ENCODE results near the gene GRM5.
"Not testable (repeated sequence)": the region's sequence is repeated elsewhere in the genome, so short reads cannot be mapped to it uniquely, and the experiment has no call there.

The GRM5 gene

DNA sequence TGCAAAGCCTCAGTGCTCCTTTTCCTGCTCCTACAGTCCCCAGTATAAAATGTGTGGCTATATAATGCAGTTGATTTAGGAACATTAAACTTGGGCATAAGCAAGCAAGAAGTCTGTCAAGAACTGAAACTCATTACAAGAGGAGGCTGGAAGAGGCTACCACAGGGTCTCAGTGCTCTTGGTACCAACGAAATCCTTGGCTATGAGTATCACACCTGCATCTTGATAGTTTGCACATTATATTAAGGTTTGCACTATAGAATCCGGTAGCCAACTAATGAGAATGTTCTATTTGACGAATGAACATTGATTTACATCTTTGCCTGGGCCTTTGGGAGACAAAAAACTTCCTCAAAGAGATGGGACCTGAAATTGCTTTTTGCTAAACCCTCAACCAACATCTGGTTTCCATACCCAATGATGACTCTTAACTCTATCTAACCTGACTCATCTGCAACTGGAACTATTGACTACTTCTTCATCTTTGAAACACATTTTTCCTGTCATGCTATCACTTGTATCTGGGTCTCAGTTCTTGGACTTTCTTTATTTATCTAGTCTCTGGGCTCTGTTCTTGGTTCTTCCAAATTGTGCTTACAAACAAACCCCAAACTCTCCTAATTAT lies 521.0 kb downstream of the GRM5 start:
- H3K27me3 Mint-ChIP-seq: no peaks in the 10 kb centered on the region
- H3K27ac Mint-ChIP-seq: no peak overlapping the region
- no peaks in the 10 kb centered on the region for H3K36me3 Mint-ChIP-seq
- H3K9me3 Mint-ChIP-seq (ENCODE audit: low read depth): no peaks in the 10 kb centered on the region
- H3K4me1 Mint-ChIP-seq (ENCODE audit: low read depth): peaks cover 3% of the 10 kb centered on the region
- H3K4me3 Mint-ChIP-seq: no peak overlapping the region

DNA sequence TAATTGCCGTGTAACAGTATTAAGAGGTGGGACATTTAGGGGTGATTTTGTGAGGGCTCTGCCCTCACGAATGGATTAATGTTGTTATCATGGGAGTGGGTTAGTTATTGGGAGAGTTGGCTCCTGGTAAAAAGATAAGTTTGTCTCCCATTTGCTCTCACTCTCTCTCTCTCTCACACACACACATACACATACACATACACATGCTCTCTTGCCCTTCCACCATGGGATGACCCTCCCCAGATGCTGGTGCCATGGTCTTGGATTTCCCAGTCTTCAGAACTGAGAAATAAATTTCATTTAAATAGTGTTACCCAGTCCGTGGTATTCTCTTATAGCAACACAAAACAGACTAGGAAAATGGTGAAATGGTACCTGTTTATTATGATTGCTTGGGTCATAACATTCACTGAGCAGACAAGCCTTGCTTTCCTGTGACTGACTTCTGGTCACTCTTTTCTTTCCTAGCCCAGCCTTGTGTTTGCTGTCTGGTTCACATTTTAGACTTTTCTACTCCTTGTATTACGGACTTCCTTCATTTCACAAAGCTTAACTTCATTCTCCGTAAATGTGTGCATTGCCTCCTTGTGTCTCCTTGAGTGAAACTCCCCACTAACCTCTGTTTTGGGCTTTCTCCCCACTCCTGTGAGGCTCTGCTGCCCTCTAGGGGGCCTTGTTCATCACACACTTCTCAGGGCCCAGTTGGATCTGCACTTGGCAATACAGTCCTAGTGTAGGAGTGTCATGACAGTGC lies 521.7 kb downstream of the GRM5 start:
- Mint-ChIP-seq H3K4me1 (ENCODE audit: low read depth) (peaks cover 3% of the 10 kb centered on the region), H3K27ac (no peak overlapping the region), H3K4me3 (no peak overlapping the region)

DNA sequence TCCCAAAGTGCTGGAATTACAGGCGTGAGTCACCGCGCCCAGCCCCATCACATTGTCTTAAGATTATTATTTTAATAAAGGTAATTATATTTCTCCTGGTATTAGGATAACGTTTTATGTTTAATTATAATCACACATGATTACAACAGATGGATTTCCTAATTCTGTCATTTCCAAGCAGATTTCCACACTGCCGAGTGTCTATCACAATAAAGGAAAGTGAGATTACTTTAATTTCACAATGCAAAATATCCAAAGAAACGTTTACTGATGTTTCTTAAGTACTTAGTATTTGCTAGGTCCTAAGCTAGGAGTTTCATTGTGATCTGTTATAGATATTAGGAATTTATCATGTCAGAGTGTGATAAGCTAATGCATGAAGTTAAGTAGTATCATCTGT lies 524.8 kb downstream of the GRM5 start:
- Mint-ChIP-seq H3K4me1 (ENCODE audit: low read depth) (peaks cover 7% of the 10 kb centered on the region), H3K27ac (no peak overlapping the region), H3K4me3 (no peak overlapping the region), H3K36me3 (no peaks in the 10 kb centered on the region), H3K27me3 (no peaks in the 10 kb centered on the region), H3K9me3 (ENCODE audit: low read depth) (no peaks in the 10 kb centered on the region)

More for the DNA sequence above, 521.7 kb downstream of the GRM5 start:
- H3K27me3 Mint-ChIP-seq: no peaks in the 10 kb centered on the region
- no peaks in the 10 kb centered on the region for H3K9me3 Mint-ChIP-seq (ENCODE audit: low read depth)
- H3K36me3 Mint-ChIP-seq: no peaks in the 10 kb centered on the region

DNA sequence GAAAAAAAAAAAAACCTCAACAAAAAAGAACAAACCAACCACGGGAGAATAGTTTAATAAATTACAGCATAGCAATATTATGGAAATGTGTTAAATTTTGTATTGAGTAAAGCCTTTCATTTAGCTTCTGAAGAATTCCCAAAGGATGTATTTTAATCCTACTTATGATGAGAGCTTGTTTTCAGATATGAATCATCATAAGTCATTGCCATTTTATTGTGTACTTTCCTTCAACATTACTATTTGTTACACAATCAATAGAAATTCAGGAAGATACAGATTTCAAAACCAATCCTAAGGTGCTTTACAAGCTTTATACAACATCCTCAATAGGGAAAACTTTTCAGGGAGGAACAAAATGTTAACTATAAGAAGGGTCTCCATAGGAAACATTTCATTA lies 527.7 kb downstream of the GRM5 start:
- Mint-ChIP-seq H3K27me3 (peaks cover 1% of the 10 kb centered on the region), H3K4me3 (no peak overlapping the region), H3K36me3 (no peaks in the 10 kb centered on the region), H3K9me3 (ENCODE audit: low read depth) (no peaks in the 10 kb centered on the region), H3K4me1 (ENCODE audit: low read depth) (peaks cover 4% of the 10 kb centered on the region), H3K27ac (no peak overlapping the region)

DNA sequence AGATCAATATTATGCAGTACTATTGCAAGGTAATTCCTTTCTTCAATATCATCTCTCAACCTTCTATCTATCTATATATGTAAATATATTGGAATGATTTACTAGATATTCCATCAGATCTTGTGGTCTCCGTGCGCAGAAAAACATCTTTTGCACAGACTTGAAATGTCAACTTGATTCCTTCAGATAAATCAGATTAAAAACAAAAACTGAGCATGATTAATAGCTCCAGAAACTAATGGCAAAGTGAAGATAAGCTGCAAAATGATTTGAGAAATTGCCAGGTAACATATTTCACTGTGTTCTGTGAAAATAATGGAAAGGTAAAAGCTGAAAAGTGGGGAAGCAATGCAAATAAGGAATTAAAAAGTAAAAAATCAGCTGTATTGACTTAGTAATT lies 528.2 kb downstream of the GRM5 start:
- Mint-ChIP-seq H3K4me3 (no peak overlapping the region), H3K36me3 (no peaks in the 10 kb centered on the region), H3K9me3 (ENCODE audit: low read depth) (no peaks in the 10 kb centered on the region), H3K27ac (no peak overlapping the region), H3K27me3 (peaks cover 1% of the 10 kb centered on the region), H3K4me1 (ENCODE audit: low read depth) (peaks cover 4% of the 10 kb centered on the region)

DNA sequence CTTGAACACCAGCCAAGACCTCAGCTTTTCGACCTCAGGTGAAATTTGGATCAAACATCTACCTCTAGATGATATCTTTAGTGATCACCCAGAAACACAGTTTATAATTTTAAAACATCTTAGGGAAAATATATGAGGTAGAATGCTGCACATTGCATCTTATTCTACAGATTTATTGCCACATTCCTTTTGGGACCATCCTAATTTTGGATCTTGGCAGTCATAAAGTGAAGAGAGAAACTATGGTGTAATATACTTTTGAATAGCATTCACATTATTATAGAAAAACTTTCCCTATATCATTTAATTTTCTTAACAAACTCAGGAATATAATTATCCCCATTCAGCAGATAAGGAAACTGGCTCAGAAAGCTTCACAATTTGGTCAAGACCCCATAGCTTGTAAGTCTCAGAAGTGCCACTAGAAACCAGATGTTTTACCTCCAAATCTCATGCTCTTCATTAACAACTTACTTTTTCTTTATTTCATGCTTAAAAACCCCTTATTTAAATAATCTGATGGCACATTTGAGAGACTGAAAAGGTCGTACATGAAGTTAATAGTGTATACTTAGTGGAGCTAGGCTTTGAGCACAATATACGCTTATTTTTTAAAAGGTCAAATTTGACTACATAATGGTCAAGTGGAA lies 529.0 kb downstream of the GRM5 start:
- peaks cover 4% of the 10 kb centered on the region for H3K4me1 Mint-ChIP-seq (ENCODE audit: low read depth)
- no peaks in the 10 kb centered on the region for H3K36me3 Mint-ChIP-seq
- H3K27me3 Mint-ChIP-seq: peaks cover 1% of the 10 kb centered on the region
- no peaks in the 10 kb centered on the region for H3K9me3 Mint-ChIP-seq (ENCODE audit: low read depth)
- no peak overlapping the region for H3K27ac Mint-ChIP-seq
- H3K4me3 Mint-ChIP-seq: no peak overlapping the region

DNA sequence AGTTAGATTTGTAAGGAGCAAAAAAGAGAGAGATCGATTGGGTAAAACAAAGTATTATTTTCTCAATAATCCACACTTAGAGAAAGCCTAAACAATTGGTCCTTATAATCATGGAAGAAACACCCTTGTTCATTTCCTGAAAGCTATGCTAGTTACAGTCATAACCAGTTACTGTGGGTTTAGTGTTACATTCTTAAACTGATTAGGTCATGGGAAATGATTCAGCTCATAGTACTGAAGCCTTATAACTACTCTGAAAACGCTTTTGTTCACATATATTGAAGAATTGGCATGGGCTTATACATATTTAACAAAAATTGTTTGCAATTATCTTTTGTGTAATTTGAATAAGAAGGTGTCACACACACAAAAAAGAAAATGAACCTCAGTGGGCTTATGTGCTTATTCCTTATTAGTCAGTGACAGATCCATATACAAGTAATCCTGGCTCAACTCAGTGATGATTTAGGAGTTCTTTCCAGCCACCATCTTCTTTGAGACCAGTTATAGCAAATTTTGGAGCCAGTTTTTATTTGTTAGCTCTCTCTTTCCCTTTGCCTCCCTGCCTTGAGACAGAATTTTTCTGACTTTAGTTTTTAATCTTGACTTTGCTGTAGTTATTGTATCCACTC lies 529.8 kb downstream of the GRM5 start:
- no peaks in the 10 kb centered on the region for H3K9me3 Mint-ChIP-seq (ENCODE audit: low read depth)

DNA sequence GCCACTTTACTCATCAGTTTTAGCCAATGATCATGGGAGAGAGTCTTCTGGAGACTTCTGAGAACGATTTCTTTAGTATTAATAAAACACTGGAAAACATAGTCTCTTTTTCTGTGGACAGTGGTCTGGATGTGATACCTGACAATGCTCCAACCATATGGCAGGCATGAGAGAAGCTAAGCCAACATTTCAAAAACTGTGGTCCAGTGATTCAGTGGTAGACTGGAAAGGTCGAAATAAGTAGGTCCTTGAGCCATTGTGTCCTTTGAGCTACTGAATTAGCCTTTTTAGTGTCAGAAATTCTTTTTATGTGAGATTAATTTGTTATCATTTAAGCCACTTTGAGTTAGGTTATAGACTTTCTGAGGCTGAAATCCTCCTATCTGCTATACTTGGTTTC lies 530.5 kb downstream of the GRM5 start:
- Mint-ChIP-seq H3K9me3 (ENCODE audit: low read depth) (no peaks in the 10 kb centered on the region), H3K4me3 (no peak overlapping the region), H3K36me3 (no peaks in the 10 kb centered on the region), H3K27ac (no peak overlapping the region), H3K27me3 (peaks cover 1% of the 10 kb centered on the region), H3K4me1 (ENCODE audit: low read depth) (peaks cover 4% of the 10 kb centered on the region)

More for the DNA sequence above, 529.8 kb downstream of the GRM5 start:
- Mint-ChIP-seq H3K27me3 (peaks cover 1% of the 10 kb centered on the region), H3K27ac (no peak overlapping the region), H3K4me1 (ENCODE audit: low read depth) (peaks cover 4% of the 10 kb centered on the region), H3K4me3 (no peak overlapping the region), H3K36me3 (no peaks in the 10 kb centered on the region)

DNA sequence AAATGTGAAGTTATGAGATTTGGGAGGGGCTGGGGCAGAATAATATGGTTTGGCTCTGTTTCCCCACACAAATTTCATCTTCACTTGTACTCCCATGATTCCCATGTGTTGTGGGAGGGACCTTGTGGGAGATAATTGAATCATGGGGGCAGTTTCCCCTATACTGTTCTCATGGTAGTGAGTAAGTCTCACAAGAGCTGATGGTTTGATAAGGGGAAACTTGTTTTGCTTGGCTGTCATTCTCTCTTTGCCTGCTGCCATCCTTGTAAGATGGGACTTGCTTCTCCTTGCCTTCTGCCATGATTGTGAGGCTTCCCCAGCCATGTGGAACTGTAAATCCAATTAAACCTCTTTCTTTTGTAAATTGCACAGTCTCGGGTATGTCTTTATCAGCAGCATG lies 531.1 kb downstream of the GRM5 start:
- not testable (repeated sequence) for H3K4me1 Mint-ChIP-seq (ENCODE audit: low read depth); H3K9me3 Mint-ChIP-seq (ENCODE audit: low read depth); H3K27me3 Mint-ChIP-seq; H3K27ac Mint-ChIP-seq; H3K36me3 Mint-ChIP-seq; H3K4me3 Mint-ChIP-seq

DNA sequence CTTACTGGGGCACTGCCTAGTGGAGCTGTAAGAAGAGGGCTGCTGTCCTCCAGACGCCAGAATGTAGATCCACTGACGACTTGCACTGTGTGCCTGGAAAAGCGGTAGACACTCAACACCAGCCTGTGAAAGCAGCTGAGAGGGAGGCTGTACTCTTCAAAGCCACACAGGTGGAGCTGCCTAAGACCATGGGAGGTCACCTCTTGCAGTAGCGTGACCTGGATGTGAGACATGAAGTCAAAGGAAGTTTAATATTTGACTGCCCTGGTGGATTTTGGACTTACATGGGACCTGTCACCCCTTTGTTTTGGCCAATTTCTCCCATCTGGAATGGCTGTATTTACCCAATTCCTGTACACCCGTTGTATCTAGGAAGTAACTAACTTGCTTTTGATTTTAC lies 531.6 kb downstream of the GRM5 start:
- H3K27ac Mint-ChIP-seq: no peak overlapping the region
- no peak overlapping the region for H3K4me3 Mint-ChIP-seq
- H3K36me3 Mint-ChIP-seq: no peaks in the 10 kb centered on the region
- H3K9me3 Mint-ChIP-seq (ENCODE audit: low read depth): no peaks in the 10 kb centered on the region
- peaks cover 4% of the 10 kb centered on the region for H3K4me1 Mint-ChIP-seq (ENCODE audit: low read depth)
- H3K27me3 Mint-ChIP-seq: peaks cover 1% of the 10 kb centered on the region

DNA sequence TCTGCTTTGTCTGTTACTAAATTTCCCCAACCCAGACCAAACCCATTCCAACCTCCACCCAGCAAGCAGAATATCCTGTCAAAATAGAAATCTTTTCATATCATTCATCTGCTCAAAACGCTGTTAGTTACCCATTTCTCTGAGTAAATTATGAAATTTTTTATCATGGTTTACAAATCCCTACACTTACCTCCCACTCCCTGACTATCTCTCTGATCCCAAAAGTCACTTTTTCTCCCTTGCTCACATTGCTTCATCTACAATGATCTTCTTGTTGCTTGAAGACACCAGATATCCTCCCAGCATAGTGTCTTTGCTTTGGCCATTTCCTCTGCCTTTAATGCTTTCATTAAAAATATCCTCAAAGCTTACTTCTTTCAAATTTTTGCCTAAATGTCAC lies 532.8 kb downstream of the GRM5 start:
- H3K9me3 Mint-ChIP-seq (ENCODE audit: low read depth): no peaks in the 10 kb centered on the region
- peaks cover 4% of the 10 kb centered on the region for H3K4me1 Mint-ChIP-seq (ENCODE audit: low read depth)
- no peak overlapping the region for H3K4me3 Mint-ChIP-seq
- no peak overlapping the region for H3K27ac Mint-ChIP-seq
- H3K36me3 Mint-ChIP-seq: no peaks in the 10 kb centered on the region
- peaks cover 1% of the 10 kb centered on the region for H3K27me3 Mint-ChIP-seq

DNA sequence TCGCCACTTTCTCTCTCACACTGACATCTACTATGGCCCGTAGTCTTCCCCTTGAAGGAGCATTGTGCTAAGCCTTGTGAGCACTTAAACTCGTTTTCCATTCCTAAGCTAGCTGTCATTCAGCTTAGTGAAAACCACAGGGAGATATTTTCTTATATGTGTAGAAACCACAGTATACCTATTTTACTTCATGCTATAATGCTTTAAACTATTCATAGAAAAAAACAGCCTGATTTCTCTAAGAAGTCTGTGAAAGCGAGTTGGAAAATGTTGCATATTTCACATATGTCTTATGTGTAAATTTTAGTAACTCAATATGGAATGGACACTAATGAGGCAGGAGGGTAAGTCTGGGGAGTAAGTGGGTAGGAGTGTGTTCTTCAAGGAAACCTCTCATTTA lies 534.0 kb downstream of the GRM5 start:
- Mint-ChIP-seq H3K27ac (no peak overlapping the region), H3K27me3 (peaks cover 3% of the 10 kb centered on the region), H3K36me3 (peaks cover 6% of the 10 kb centered on the region), H3K4me3 (no peak overlapping the region), H3K4me1 (ENCODE audit: low read depth) (peaks cover 4% of the 10 kb centered on the region), H3K9me3 (ENCODE audit: low read depth) (no peaks in the 10 kb centered on the region)

DNA sequence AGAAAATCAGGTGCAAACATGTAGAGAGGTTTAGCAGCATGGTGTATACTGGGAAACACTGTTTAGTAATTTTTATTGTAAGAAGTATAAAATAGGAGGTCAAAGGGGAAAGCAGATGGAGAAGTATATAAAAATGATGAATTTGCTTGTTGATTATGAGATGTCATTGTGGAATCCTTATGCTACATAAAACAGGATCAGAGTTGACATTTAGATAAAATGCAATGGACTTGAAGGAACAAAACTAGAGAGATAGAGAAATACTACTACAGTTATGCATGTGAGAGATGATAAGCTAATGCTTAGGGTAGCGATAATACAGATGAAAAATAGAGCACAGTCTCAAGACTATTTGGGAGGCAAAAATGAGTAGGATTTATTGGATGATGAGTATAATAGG lies 536.4 kb downstream of the GRM5 start:
- Mint-ChIP-seq H3K4me3 (no peak overlapping the region), H3K9me3 (ENCODE audit: low read depth) (no peaks in the 10 kb centered on the region), H3K27ac (no peak overlapping the region), H3K4me1 (ENCODE audit: low read depth) (no peaks in the 10 kb centered on the region), H3K36me3 (peaks cover 6% of the 10 kb centered on the region), H3K27me3 (peaks cover 2% of the 10 kb centered on the region)

DNA sequence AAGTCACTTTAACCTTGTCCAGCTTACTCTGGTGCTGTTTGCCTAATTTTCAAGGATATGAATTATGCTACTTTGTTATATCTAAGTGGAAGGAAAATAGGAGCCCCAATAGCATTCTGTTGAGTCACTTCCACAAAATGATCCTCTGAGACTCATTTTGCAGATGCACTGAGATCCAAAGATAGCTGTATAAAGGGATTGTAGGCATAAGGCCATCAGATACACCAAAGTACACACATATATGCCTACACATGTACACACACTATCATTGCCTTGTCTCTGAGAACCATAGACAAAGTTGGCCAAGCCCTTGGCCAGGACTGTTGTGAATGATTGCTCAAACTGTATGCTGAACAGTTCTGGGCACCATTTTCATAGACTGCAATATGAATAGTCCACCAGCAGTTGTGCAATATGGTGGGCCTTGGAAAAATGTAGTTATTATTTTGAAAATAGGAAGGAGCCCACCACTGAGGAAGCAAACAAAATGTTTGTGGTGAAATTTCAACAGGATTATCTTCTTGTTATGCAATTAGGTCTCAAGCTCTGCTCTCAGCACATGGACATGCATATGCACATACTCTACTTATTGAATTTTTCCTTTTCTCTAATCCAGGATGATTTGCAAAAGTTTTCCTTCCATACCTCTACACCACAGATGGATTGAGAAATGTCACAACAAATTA lies 542.3 kb downstream of the GRM5 start:
- Mint-ChIP-seq H3K9me3 (ENCODE audit: low read depth) (no peaks in the 10 kb centered on the region), H3K27me3 (peaks cover 2% of the 10 kb centered on the region), H3K36me3 (peaks cover 6% of the 10 kb centered on the region), H3K4me3 (no peak overlapping the region), H3K27ac (no peak overlapping the region), H3K4me1 (ENCODE audit: low read depth) (no peaks in the 10 kb centered on the region)
